Measurements from ENCODE around the gene MYO7B.

Gene MYO7B

GRCh38 chr2:127552846-127553245, 17.4 kb downstream of the MYO7B start:
- TF ChIP-seq ZNF70 (CRISPR knock-in tag; IDR thresholded peaks at IDR 0.05) (no peak), TCF4 (CRISPR knock-in tag; IDR thresholded peaks at IDR 0.05; ENCODE audit: borderline replicate concordance) (no peak), PPARA (CRISPR knock-in tag; IDR thresholded peaks at IDR 0.05; ENCODE audit: borderline replicate concordance) (no peak), TOX (CRISPR knock-in tag; IDR thresholded peaks at IDR 0.05; ENCODE audit: borderline replicate concordance) (no peak), RARB (CRISPR knock-in tag; IDR thresholded peaks at IDR 0.05) (no peak), BACH2 (CRISPR knock-in tag; IDR thresholded peaks at IDR 0.05; ENCODE audit: borderline replicate concordance) (no peak), ZFP3 (CRISPR knock-in tag; IDR thresholded peaks at IDR 0.05) (no peak), CSDC2 (CRISPR knock-in tag; IDR thresholded peaks at IDR 0.05) (no peak), ARNTL (CRISPR knock-in tag; IDR thresholded peaks at IDR 0.05; ENCODE audit: borderline replicate concordance, low read depth) (no peak)
- TF ChIP-seq, protein P1, sequence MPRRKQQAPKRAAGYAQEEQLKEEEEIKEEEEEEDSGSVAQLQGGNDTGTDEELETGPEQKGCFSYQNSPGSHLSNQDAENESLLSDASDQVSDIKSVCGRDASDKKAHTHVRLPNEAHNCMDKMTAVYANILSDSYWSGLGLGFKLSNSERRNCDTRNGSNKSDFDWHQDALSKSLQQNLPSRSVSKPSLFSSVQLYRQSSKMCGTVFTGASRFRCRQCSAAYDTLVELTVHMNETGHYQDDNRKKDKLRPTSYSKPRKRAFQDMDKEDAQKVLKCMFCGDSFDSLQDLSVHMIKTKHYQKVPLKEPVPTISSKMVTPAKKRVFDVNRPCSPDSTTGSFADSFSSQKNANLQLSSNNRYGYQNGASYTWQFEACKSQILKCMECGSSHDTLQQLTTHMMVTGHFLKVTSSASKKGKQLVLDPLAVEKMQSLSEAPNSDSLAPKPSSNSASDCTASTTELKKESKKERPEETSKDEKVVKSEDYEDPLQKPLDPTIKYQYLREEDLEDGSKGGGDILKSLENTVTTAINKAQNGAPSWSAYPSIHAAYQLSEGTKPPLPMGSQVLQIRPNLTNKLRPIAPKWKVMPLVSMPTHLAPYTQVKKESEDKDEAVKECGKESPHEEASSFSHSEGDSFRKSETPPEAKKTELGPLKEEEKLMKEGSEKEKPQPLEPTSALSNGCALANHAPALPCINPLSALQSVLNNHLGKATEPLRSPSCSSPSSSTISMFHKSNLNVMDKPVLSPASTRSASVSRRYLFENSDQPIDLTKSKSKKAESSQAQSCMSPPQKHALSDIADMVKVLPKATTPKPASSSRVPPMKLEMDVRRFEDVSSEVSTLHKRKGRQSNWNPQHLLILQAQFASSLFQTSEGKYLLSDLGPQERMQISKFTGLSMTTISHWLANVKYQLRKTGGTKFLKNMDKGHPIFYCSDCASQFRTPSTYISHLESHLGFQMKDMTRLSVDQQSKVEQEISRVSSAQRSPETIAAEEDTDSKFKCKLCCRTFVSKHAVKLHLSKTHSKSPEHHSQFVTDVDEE (CRISPR knock-in tag; IDR thresholded peaks at IDR 0.05), result no peak
- TF ChIP-seq, protein P2, sequence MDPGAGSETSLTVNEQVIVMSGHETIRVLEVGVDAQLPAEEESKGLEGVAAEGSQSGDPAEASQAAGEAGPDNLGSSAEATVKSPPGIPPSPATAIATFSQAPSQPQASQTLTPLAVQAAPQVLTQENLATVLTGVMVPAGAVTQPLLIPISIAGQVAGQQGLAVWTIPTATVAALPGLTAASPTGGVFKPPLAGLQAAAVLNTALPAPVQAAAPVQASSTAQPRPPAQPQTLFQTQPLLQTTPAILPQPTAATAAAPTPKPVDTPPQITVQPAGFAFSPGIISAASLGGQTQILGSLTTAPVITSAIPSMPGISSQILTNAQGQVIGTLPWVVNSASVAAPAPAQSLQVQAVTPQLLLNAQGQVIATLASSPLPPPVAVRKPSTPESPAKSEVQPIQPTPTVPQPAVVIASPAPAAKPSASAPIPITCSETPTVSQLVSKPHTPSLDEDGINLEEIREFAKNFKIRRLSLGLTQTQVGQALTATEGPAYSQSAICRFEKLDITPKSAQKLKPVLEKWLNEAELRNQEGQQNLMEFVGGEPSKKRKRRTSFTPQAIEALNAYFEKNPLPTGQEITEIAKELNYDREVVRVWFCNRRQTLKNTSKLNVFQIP (CRISPR knock-in tag; IDR thresholded peaks at IDR 0.05; ENCODE audit: borderline replicate concordance, low read depth), result no peak
- ATAC-seq, result no peak

DNA sequence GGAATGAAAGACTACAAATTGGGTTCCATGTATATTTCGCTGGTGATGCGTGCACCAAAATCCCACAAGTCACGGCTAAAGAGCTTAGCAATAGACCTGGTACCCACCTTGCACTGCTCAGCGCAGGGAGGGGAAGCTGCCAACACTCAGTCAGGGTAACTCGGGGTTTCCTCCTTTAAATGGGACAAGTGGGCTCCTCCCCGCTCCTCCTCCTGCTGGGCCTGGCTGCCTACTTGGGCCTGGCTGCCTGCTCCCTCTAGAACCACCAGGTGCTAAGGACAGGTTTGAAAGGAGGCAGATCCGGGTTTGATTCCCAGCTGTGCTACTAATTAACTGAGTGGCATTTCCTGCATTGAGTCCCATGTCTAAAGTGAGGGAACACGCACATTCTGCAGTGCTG, 23.4 kb downstream of the MYO7B start:
- no peak for TF ChIP-seq CSDC2 (CRISPR knock-in tag; IDR thresholded peaks at IDR 0.05)
- no peak for TF ChIP-seq ZNF565 (CRISPR knock-in tag; conservative IDR thresholded peaks at IDR 0.05; ENCODE audit: low read depth)
- no peak for TF ChIP-seq TOX (CRISPR knock-in tag; IDR thresholded peaks at IDR 0.05; ENCODE audit: borderline replicate concordance)
- no peak for TF ChIP-seq ISL1 (CRISPR knock-in tag; IDR thresholded peaks at IDR 0.05)
- TF ChIP-seq PPARA (CRISPR knock-in tag; IDR thresholded peaks at IDR 0.05; ENCODE audit: borderline replicate concordance), result no peak
- ATAC-seq, result no peak

- ATAC-seq, result no peak
- TF ChIP-seq TCF4 (CRISPR knock-in tag; IDR thresholded peaks at IDR 0.05; ENCODE audit: borderline replicate concordance) (no peak), ZFP3 (CRISPR knock-in tag; IDR thresholded peaks at IDR 0.05) (no peak), CSDC2 (CRISPR knock-in tag; IDR thresholded peaks at IDR 0.05) (no peak), ARNTL (CRISPR knock-in tag; IDR thresholded peaks at IDR 0.05; ENCODE audit: borderline replicate concordance, low read depth) (no peak), ZFP30 (CRISPR knock-in tag; IDR thresholded peaks at IDR 0.05) (no peak), CSRNP3 (CRISPR knock-in tag; IDR thresholded peaks at IDR 0.05) (no peak), BACH2 (CRISPR knock-in tag; IDR thresholded peaks at IDR 0.05; ENCODE audit: borderline replicate concordance) (no peak), OSR1 (CRISPR knock-in tag; IDR thresholded peaks at IDR 0.05) (no peak), SNAI2 (CRISPR knock-in tag; IDR thresholded peaks at IDR 0.05) (no peak), PPARA (CRISPR knock-in tag; IDR thresholded peaks at IDR 0.05; ENCODE audit: borderline replicate concordance) (no peak), ZNF8 (CRISPR knock-in tag; IDR thresholded peaks at IDR 0.05) (no peak), TOX (CRISPR knock-in tag; IDR thresholded peaks at IDR 0.05; ENCODE audit: borderline replicate concordance) (no peak), ZC3H10 (CRISPR knock-in tag; IDR thresholded peaks at IDR 0.05) (no peak)
- TF ChIP-seq, protein P2 (CRISPR knock-in tag; IDR thresholded peaks at IDR 0.05; ENCODE audit: borderline replicate concordance, low read depth), result no peak
- TF ChIP-seq, protein P3, sequence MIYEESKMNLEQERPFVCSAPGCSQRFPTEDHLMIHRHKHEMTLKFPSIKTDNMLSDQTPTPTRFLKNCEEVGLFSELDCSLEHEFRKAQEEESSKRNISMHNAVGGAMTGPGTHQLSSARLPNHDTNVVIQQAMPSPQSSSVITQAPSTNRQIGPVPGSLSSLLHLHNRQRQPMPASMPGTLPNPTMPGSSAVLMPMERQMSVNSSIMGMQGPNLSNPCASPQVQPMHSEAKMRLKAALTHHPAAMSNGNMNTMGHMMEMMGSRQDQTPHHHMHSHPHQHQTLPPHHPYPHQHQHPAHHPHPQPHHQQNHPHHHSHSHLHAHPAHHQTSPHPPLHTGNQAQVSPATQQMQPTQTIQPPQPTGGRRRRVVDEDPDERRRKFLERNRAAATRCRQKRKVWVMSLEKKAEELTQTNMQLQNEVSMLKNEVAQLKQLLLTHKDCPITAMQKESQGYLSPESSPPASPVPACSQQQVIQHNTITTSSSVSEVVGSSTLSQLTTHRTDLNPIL (CRISPR knock-in tag; IDR thresholded peaks at IDR 0.05; ENCODE audit: low read depth), result no peak
These were observed 24.0 kb downstream of the MYO7B start for GRCh38 chr2:127559454-127559853.

All from SK-N-SH treated with all-trans-retinoic acid at 6 μM for 48 hours (cell line).